ENCODE results near the gene NOS3. TPM values are rescaled to one million over a fixed set of nuclear protein-coding genes. Genes with fewer than 3 reads are reported as not detected.

NOS3 gene
- total RNA-seq, 2 donors from 2014 or later: 6.1 to 10.4 TPM

- Histone ChIP-seq H3K4me1 (replicated peaks) (no peaks in the 10 kb centered on the region), H3K27me3 (replicated peaks; ENCODE audit: insufficient read depth) (no peaks in the 10 kb centered on the region), H3K36me3 (no peaks in the 10 kb centered on the region), H3K9me3 (no peaks in the 10 kb centered on the region), H3K4me3 (no peak overlapping the region), H3K27ac (no peak overlapping the region)
- TF ChIP-seq CTCF (IDR thresholded peaks at IDR 0.05) (no peak), POLR2A (IDR thresholded peaks at IDR 0.05) (no peak), POLR2AphosphoS5 (IDR thresholded peaks at IDR 0.05) (no peak)
- 93% methylated on average over 9 of the region's 9 CpGs for WGBS
- DNase-seq (ENCODE audit: low spot score): no peak
- intact Hi-C loops (cut with DNase I): loop anchor here (5.0 kb wide), 1 partner anchor 54 kb away; no protein-coding TSS in a partner anchor
These were observed 34.3 kb upstream of the NOS3 start for GRCh38 chr7:150956395-150957132.

- Histone ChIP-seq H3K36me3 (no peaks in the 10 kb centered on the region), H3K27me3 (replicated peaks; ENCODE audit: insufficient read depth) (no peaks in the 10 kb centered on the region), H3K4me1 (replicated peaks) (no peaks in the 10 kb centered on the region), H3K4me3 (no peak overlapping the region), H3K9me3 (no peaks in the 10 kb centered on the region), H3K27ac (no peak overlapping the region)
- 82% methylated on average over 26 of the region's 26 CpGs for WGBS
- no peak for DNase-seq (ENCODE audit: low spot score)
- TF ChIP-seq POLR2A (IDR thresholded peaks at IDR 0.05) (no peak), CTCF (IDR thresholded peaks at IDR 0.05) (no peak), POLR2AphosphoS5 (IDR thresholded peaks at IDR 0.05) (no peak)
- intact Hi-C loops (cut with DNase I): loop anchor here (5.0 kb wide), 1 partner anchor 55 kb away; no protein-coding TSS in a partner anchor
These were observed 33.4 kb upstream of the NOS3 start for GRCh38 chr7:150957133-150958020.

- no peak overlapping the region for H3K27ac ChIP-seq
These were observed 32.7 kb upstream of the NOS3 start for GRCh38 chr7:150958062-150958552.

GRCh38 chr7:150958597-150958996 is 32.2 kb upstream of the NOS3 start:
- TF ChIP-seq POLR2AphosphoS5 (IDR thresholded peaks at IDR 0.05): no peak
- TF ChIP-seq POLR2A (IDR thresholded peaks at IDR 0.05): no peak
- no peak for TF ChIP-seq CTCF (IDR thresholded peaks at IDR 0.05)
- Histone ChIP-seq H3K36me3 (no peaks in the 10 kb centered on the region), H3K4me3 (no peak overlapping the region), H3K27me3 (replicated peaks; ENCODE audit: insufficient read depth) (no peaks in the 10 kb centered on the region), H3K27ac (no peak overlapping the region), H3K4me1 (replicated peaks) (no peaks in the 10 kb centered on the region), H3K9me3 (no peaks in the 10 kb centered on the region)
- no peak for DNase-seq (ENCODE audit: low spot score)
- intact Hi-C loops (cut with DNase I): loop anchor here (5.0 kb wide), 1 partner anchor 56 kb away; no protein-coding TSS in a partner anchor
- 59% methylated on average over 13 of the region's 13 CpGs for WGBS

More at GRCh38 chr7:150958062-150958552, 32.7 kb upstream of the NOS3 start:
- intact Hi-C loops (cut with DNase I): loop anchor here (5.0 kb wide), 1 partner anchor 56 kb away; no protein-coding TSS in a partner anchor
- no peaks in the 10 kb centered on the region for H3K27me3 ChIP-seq (replicated peaks; ENCODE audit: insufficient read depth)
- no peak overlapping the region for H3K4me3 ChIP-seq
- H3K36me3 ChIP-seq: no peaks in the 10 kb centered on the region
- DNase-seq (ENCODE audit: low spot score): no peak
- TF ChIP-seq POLR2AphosphoS5 (IDR thresholded peaks at IDR 0.05): no peak
- no peak for TF ChIP-seq CTCF (IDR thresholded peaks at IDR 0.05)
- no peak for TF ChIP-seq POLR2A (IDR thresholded peaks at IDR 0.05)
- no peaks in the 10 kb centered on the region for H3K4me1 ChIP-seq (replicated peaks)
- no peaks in the 10 kb centered on the region for H3K9me3 ChIP-seq
- 54% methylated on average over 67 of the region's 74 CpGs for WGBS

Measured in prostate gland (tissue), 2 donors.